Central memory CD8-positive, alpha-beta T cell (primary cell): ENCODE measurements around the gene APOL4.

ENCODE experiments used
- ATAC-seq: fragments of 150-1000 bp; cut with Tn5 transposase; replicated peaks from 2 replicates; pipeline ENCODE4 v1.10.0; 2022; ENCODE audit warnings: mild to moderate bottlenecking, moderate FRiP score, moderate number of reproducible peaks; ENCODE audit not compliant: poor library complexity, severe bottlenecking; ENCODE audit errors: extremely low read depth
- DNase-seq, 2 donors: peaks; one replicate each; pipeline ENCODE4 v3.0.0; 2021; ENCODE audit warnings: low spot score in 2 of 2
- H3K27ac Mint-ChIP-seq: one replicate; pipeline ENCODE4 v1.8.0; 2022; ENCODE audit warnings: low read depth, mild to moderate bottlenecking, moderate library complexity, mixed read lengths
- H3K27me3 Mint-ChIP-seq: one replicate; pipeline ENCODE4 v1.8.0; 2022; ENCODE audit warnings: mixed read lengths
- H3K36me3 Mint-ChIP-seq: one replicate; pipeline ENCODE4 v1.8.0; 2022; ENCODE audit warnings: mild to moderate bottlenecking, moderate library complexity, mixed read lengths; ENCODE audit not compliant: insufficient read depth
- H3K4me1 Mint-ChIP-seq: one replicate; pipeline ENCODE4 v1.8.0; 2022; ENCODE audit warnings: mixed read lengths
- H3K4me3 Mint-ChIP-seq: one replicate; pipeline ENCODE4 v1.8.0; 2022; ENCODE audit warnings: mild to moderate bottlenecking, moderate library complexity, mixed read lengths
- H3K9me3 Mint-ChIP-seq: one replicate; pipeline ENCODE4 v1.8.0; 2022; ENCODE audit warnings: mixed read lengths

Gene APOL4

DNA sequence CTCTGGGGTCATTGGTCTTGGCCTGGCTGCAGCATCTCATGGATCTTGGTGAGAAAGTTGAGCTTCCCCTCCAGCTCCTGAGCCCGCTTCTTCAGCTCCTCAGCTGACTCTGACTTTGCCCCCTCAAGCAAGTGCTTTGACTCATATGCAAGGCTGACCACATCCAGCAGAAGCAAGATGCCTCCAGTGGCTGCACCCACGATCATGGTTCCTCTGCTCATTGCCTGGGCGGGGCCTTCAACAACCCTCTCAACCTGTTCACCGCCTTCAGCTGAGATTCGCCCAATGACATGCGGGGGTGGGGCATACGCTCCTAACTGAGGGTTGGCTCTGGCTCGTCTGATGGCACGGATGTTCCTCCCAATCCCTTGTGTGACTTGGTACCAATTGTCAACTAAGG is 25.8 kb upstream of the APOL4 start:
- Mint-ChIP-seq H3K27me3 (no peaks in the 10 kb centered on the region), H3K4me3 (no peak overlapping the region), H3K4me1 (peaks cover 14% of the 10 kb centered on the region), H3K36me3 (peaks cover 31% of the 10 kb centered on the region), H3K9me3 (no peaks in the 10 kb centered on the region), H3K27ac (no peak overlapping the region)
- ATAC-seq (no peak), DNase-seq (no peak)

DNA sequence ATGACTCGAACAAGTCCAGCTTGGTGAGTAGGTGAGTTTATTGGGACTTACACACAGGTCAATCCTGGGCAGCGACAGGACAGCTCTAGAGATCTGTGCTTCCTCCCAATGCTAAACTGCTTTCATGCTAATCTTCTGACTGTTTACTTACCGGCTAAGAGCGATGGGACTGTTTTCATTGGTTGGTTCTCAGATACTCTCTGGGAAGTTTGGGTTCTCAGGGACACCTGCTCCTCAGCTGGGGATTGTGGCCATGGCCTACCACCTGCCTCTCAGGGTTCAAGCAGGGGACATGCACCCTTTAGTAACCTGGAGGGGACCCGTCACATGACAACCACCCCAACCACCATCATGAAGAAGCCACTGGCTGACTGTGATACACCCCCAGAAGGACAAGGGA is 24.6 kb upstream of the APOL4 start:
- Mint-ChIP-seq H3K36me3 (peaks cover 25% of the 10 kb centered on the region), H3K4me1 (peaks cover 15% of the 10 kb centered on the region), H3K27me3 (no peaks in the 10 kb centered on the region), H3K27ac (peak overlapping the region; percentile 26), H3K4me3 (no peak overlapping the region), H3K9me3 (no peaks in the 10 kb centered on the region)
- DNase-seq (no peak), ATAC-seq (no peak)

DNA sequence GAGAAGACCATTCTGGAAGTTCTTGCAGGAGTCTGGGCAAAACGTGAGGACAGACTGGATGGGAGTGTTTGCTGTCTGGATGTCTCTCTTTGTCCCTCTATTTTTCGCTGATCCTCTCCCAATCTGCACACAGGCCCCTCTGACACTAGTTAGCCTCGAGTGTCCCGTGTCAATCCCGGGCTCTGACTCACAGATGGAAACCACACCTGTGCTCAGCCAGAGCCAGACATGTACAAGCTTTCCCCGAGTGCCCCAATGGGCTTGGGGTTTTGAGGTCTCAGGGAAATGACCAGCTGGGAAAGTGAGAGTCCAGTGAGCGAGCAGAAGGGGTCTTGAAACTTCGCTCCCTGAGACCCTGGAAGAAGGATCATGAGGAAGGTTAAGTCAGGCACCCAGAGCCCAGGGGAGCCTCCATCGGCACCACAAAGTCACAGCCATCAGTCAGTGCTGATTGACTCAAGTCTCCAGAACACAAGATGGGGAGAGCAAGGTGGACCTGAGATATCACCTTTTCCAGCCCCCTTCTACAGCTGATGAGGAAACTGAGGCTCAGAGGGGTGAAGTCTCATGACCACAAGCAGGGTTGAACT is 23.8 kb upstream of the APOL4 start:
- DNase-seq (no peak), ATAC-seq (no peak)
- no peak overlapping the region for H3K4me3 Mint-ChIP-seq
- H3K27ac Mint-ChIP-seq: no peak overlapping the region
- no peaks in the 10 kb centered on the region for H3K9me3 Mint-ChIP-seq
- H3K27me3 Mint-ChIP-seq: no peaks in the 10 kb centered on the region
- peaks cover 15% of the 10 kb centered on the region for H3K4me1 Mint-ChIP-seq
- H3K36me3 Mint-ChIP-seq: peaks cover 23% of the 10 kb centered on the region

DNA sequence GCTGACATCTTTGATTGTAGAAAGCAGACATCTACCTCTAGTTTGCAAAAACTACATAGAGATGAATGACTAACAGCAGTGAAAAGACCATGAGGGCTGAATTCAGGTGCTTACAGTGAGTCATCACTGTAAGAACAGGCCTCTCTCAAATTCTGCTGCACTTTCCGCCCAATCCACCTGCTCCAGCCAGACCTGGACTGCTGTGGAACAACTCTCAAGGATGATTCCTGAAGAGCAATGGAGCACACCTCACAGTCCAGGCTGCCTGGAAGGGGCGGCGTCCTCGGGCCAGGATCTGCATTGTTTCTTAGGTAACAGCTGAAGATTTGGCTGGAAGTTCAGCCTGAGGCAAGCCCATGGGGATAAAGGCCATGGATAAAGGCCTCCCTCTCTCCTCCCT is 22.6 kb upstream of the APOL4 start:
- DNase-seq (no peak), ATAC-seq (no peak)
- no peak overlapping the region for H3K27ac Mint-ChIP-seq
- no peaks in the 10 kb centered on the region for H3K9me3 Mint-ChIP-seq
- H3K27me3 Mint-ChIP-seq: peaks cover 2% of the 10 kb centered on the region
- H3K4me1 Mint-ChIP-seq: peaks cover 15% of the 10 kb centered on the region
- no peak overlapping the region for H3K4me3 Mint-ChIP-seq
- peaks cover 15% of the 10 kb centered on the region for H3K36me3 Mint-ChIP-seq

DNA sequence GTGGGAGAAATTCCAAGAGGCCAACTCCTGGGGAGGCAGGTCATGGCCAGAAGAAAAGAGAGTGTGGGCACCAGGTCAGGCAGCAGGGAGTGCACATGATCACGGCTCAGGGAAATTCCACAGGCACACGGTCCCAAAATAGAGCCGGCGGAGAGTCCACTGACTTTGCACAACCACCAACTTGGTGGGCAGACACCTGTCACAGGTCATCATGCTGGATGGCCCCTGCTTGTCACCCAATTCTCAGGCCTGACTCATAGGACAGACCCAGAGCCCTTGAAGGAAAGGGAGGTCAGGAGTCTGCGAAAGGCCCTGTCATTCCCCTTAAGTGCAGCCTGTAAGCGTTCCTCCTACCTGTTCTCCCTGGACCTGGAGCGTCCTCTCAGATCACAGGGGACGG is 21.9 kb upstream of the APOL4 start:
- ATAC-seq (no peak), DNase-seq (no peak)
- peaks cover 9% of the 10 kb centered on the region for H3K27me3 Mint-ChIP-seq
- H3K9me3 Mint-ChIP-seq: no peaks in the 10 kb centered on the region
- peaks cover 14% of the 10 kb centered on the region for H3K36me3 Mint-ChIP-seq
- H3K27ac Mint-ChIP-seq: no peak overlapping the region
- H3K4me1 Mint-ChIP-seq: peaks cover 15% of the 10 kb centered on the region
- H3K4me3 Mint-ChIP-seq: no peak overlapping the region

DNA sequence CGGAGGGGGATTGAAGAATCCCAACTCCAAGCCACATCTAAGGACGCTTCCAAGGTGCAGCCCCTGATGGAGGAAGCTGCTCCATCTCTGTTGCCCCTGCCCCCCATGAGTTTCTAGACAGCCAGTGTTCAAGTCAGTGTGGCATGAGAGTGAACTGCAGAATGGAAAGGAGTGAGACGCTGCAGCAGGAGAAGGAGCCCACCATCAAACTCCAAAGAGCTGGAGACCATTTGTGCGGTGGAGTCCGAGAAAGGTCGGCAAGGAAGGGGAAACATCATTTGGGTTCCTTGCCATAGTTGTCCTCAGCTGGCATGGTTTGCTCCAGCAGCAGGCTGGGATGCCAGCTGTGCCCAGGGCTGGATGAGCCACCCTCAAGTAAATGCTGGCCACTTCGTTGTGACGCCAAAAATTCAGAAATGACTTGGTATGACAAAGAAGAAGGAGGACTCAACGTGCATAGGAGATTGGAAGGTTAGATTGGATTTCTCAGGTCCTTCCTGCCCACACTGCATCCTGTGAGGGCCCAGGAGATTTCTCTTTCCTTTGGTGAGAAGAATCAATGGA is 21.4 kb upstream of the APOL4 start:
- ATAC-seq (no peak), DNase-seq (no peak)
- H3K27me3 Mint-ChIP-seq: peaks cover 15% of the 10 kb centered on the region
- H3K4me3 Mint-ChIP-seq: no peak overlapping the region
- H3K36me3 Mint-ChIP-seq: peaks cover 9% of the 10 kb centered on the region
- H3K9me3 Mint-ChIP-seq: no peaks in the 10 kb centered on the region
- H3K4me1 Mint-ChIP-seq: peaks cover 15% of the 10 kb centered on the region
- no peak overlapping the region for H3K27ac Mint-ChIP-seq

DNA sequence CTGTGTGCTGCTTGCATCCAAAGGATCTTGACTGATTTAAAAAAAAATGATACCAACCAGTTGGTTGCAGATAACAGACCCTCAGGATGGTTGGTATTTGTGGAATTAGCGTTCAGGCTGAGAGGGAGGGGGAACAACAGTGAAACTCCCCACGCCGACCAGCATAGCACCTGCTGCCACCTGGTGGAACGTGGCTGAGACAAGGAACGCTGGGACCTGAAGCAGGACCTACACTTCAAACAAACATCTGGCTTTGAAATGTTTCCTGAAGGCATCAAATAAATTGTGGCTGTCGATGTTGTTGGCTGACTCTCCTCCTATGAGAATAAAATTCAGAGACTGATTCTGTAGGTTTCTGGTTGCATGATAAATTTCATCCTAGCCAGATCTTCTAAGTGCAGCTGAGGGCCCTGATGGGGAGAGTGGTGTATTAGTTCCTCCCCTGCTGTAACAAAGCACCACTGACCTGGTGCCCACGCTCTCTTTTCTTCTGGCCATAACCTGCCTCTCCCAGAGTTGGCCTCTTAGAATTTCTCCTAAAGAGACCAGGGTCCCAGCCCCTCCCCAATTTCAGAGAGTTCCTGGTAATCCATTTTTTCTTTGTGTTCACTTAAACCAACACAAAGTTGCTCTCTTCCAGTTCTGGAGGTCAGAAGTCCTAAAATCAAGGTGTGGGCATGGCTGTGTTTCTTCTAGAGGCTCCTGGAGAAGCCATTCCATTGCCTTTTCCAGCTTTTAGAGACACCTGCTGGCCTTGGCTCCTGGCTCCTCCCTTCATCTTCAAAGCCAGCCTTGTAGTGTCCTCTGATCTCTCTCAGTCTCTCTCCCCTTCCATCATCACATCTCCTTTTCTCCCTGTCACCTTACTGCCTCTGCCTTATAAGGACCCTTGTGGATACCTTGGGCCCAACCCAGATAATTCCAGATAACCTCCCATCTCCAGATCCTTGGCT is 20.5 kb upstream of the APOL4 start:
- peaks cover 5% of the 10 kb centered on the region for H3K36me3 Mint-ChIP-seq
- H3K4me1 Mint-ChIP-seq: peaks cover 15% of the 10 kb centered on the region
- peak overlapping the region; percentile 20 for H3K4me3 Mint-ChIP-seq
- ATAC-seq (peak; percentile 60), DNase-seq (no peak)
- no peak overlapping the region for H3K27ac Mint-ChIP-seq
- H3K27me3 Mint-ChIP-seq: peaks cover 24% of the 10 kb centered on the region
- H3K9me3 Mint-ChIP-seq: no peaks in the 10 kb centered on the region

DNA sequence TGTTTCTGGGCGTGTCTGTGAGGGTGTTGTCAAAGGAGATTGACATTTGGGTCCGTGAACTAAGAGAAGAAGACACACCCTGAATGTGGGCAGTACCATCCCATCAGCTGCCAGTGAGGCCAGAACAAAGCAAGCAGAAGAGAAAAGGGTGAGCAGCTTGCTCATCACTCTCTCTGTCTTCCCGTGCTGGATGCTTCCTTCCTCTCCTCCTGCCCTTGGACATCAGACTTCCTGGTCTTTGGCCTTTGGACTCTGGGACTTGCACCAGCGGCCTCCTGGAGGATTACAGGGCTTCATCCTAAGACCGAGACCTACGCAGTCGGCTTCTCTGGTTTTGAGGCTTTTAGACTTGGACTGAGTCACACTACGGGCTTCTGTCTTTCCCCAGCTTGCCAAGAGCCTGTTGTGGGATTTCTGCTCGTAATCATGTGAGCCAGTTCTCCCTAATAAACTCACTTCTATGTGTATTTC is 18.9 kb upstream of the APOL4 start:
- Mint-ChIP-seq H3K27me3 (peaks cover 33% of the 10 kb centered on the region), H3K4me1 (peaks cover 6% of the 10 kb centered on the region), H3K4me3 (no peak overlapping the region), H3K36me3 (no peaks in the 10 kb centered on the region), H3K9me3 (no peaks in the 10 kb centered on the region), H3K27ac (no peak overlapping the region)
- no peak for ATAC-seq
- DNase-seq: no peak

DNA sequence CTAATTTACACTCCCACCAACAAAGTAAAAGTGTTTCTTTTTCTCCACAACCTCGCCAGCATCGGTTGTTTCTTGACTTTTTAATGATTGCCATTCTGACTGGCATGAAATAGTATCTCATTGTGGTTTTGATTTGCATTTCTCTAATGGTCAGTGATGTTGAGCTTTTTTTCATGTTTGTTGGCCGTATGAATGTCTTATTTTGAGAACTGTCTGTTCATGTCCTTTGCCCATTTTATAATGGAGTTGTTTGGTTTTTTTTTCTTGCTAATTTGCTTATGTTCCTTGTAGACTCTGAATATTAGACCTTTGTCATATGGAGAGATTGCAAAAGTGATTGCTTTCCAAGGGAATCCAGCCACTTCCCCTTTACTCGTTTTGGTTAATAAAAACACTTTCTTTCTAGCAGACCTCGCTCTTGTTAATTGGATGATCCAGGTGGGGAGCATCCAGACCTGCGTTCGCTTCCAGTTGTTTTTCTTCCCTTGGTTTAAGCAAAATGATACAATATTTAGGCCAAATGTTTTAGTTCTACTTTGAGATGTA is 17.1 kb upstream of the APOL4 start:
- Mint-ChIP-seq H3K27me3 (peaks cover 51% of the 10 kb centered on the region), H3K4me3 (no peak overlapping the region), H3K36me3 (no peaks in the 10 kb centered on the region), H3K9me3 (no peaks in the 10 kb centered on the region), H3K4me1 (peaks cover 6% of the 10 kb centered on the region), H3K27ac (no peak overlapping the region)
- DNase-seq (no peak), ATAC-seq (no peak)

DNA sequence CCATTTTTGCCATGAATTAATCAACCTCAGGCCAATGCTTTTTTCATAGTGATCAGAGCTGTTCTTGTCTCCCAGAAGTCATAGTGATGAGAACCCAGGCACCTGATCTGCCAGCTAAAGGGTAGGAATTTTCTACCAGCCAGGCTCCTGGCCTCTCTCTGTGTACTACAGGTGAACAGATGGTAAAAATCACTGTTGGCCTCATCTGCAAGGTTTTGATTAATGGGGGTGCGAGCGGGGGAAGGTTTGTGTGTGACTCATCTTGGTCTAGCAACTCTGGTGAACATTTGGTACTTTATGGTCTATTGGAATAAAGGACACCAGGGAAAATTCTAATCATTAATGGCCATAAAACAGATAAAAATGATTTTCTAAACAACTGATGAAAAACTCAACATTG is 14.4 kb upstream of the APOL4 start:
- ATAC-seq (no peak), DNase-seq (no peak)
- peaks cover 7% of the 10 kb centered on the region for H3K4me1 Mint-ChIP-seq
- no peak overlapping the region for H3K4me3 Mint-ChIP-seq
- peaks cover 78% of the 10 kb centered on the region for H3K27me3 Mint-ChIP-seq
- no peak overlapping the region for H3K27ac Mint-ChIP-seq
- no peaks in the 10 kb centered on the region for H3K9me3 Mint-ChIP-seq
- no peaks in the 10 kb centered on the region for H3K36me3 Mint-ChIP-seq

DNA sequence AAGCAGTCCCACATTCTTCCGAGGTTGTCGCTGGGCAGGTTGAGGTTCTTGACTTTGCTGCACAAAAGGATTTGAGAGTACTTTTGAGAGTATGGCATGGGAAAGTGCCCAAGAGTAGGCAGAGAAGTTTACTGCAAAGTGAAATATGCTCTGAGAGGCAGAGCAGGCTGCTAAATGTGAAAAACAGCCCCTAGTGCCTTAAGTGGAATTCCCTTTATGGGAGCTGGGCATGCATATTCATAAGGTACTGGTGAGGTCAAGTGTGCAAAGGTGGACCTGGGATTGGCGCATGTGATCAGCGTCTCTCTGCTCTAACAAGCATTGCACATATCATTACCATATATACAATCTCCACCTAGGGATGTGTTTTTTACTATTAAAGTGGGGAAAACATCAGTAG is 12.0 kb upstream of the APOL4 start:
- H3K27ac Mint-ChIP-seq: no peak overlapping the region
- ATAC-seq: no peak

DNA sequence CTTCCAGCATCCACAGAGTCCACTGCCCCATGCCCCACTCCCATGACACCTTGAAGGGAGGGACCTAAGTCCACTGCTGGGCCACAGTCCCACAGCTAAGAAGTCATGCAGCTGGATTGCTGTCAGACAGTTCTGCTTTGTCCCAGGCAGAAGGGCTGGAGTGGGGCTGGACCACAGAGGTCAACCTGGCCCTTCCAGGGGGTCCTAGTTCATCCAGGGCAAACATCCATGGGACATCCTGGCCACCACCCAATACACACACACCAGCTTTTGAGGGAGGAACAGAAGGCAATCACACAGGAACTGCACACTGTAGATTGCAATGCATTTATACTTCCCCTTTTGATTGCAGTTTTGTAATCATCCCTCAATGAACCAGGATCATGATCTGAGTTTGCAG is 11.3 kb upstream of the APOL4 start:
- Mint-ChIP-seq H3K9me3 (no peaks in the 10 kb centered on the region), H3K27ac (no peak overlapping the region), H3K4me1 (peaks cover 10% of the 10 kb centered on the region), H3K27me3 (peaks cover 90% of the 10 kb centered on the region), H3K36me3 (no peaks in the 10 kb centered on the region), H3K4me3 (no peak overlapping the region)
- DNase-seq (no peak), ATAC-seq (no peak)

More for the DNA sequence above, 12.0 kb upstream of the APOL4 start:
- Mint-ChIP-seq H3K4me1 (peaks cover 10% of the 10 kb centered on the region), H3K27me3 (peaks cover 94% of the 10 kb centered on the region), H3K4me3 (no peak overlapping the region), H3K36me3 (no peaks in the 10 kb centered on the region), H3K9me3 (no peaks in the 10 kb centered on the region)
- DNase-seq: no peak
